ENCODE measurements around the gene STYX. TPM values are rescaled to one million over a fixed set of nuclear protein-coding genes. Genes with fewer than 3 reads are reported as not detected.

The STYX gene
- total RNA-seq, 1 donor from 2014 or later = 11.8 TPM

DNA sequence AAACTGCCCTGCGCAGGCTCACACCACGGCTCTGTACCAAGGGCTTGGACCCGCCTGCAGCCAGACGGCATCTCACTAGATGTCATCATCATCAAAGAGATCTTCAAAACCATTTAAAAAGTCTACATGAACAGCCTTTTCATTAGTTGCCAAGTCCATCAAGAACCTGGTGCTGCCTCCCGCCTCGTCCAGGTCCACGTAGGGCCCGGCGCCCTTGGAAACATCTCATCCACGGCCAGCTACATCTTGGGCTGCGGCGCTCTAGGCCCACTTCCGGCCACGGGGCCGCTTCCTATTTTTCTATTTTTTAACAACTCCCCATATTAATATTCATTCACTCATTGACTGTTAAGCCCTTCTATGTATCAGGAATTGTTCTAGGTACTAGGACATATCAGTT lies 68.9 kb downstream of the STYX start:
- Mint-ChIP-seq H3K27ac (ENCODE audit: unreplicated experiment) (no peak overlapping the region), H3K4me3 (no peak overlapping the region), H3K27me3 (ENCODE audit: low read depth) (no peaks in the 10 kb centered on the region), H3K36me3 (ENCODE audit: low read depth) (no peaks in the 10 kb centered on the region), H3K9me3 (peaks cover 3% of the 10 kb centered on the region), H3K4me1 (peaks cover 3% of the 10 kb centered on the region)
- TF ChIP-seq, protein P1, sequence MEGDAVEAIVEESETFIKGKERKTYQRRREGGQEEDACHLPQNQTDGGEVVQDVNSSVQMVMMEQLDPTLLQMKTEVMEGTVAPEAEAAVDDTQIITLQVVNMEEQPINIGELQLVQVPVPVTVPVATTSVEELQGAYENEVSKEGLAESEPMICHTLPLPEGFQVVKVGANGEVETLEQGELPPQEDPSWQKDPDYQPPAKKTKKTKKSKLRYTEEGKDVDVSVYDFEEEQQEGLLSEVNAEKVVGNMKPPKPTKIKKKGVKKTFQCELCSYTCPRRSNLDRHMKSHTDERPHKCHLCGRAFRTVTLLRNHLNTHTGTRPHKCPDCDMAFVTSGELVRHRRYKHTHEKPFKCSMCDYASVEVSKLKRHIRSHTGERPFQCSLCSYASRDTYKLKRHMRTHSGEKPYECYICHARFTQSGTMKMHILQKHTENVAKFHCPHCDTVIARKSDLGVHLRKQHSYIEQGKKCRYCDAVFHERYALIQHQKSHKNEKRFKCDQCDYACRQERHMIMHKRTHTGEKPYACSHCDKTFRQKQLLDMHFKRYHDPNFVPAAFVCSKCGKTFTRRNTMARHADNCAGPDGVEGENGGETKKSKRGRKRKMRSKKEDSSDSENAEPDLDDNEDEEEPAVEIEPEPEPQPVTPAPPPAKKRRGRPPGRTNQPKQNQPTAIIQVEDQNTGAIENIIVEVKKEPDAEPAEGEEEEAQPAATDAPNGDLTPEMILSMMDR (conservative IDR thresholded peaks at IDR 0.05) = no peak
- no peak for DNase-seq (ENCODE audit: low read depth, low spot score)

DNA sequence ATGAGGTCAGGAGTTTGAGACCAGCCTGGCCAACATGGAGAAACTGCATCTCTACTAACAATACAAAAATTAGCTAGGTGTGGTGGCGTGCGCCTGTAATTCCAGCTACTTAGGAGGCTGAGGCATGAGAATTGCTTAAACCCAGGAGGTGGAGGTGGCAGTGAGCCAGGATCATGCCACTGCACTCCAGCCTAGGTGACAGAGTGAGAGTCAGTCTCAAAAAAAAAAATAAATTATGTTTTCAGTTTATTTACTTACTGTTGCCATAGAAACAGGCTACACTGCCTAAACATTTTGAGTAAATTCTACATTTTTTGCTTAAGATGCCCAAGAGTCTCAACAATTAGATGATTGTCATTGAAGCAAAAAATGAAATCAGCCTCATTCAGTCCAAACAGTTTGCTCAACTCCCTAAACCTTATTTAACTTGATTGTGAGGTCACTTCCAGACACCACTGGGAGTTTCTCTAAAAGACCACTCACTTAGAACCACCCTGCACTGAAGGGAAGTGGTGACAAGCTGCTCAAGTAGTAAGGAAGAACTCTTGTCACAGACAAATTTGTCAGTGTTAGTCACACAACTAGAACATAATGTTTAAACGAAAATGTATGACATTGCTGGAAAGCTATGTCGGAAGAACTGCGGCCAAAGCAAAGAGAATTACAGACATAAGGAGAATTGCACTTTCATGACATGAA lies 71.2 kb downstream of the STYX start:
- Mint-ChIP-seq H3K36me3 (ENCODE audit: low read depth) (no peaks in the 10 kb centered on the region), H3K9me3 (no peaks in the 10 kb centered on the region), H3K27ac (ENCODE audit: unreplicated experiment) (no peak overlapping the region), H3K4me1 (peaks cover 3% of the 10 kb centered on the region), H3K27me3 (ENCODE audit: low read depth) (no peaks in the 10 kb centered on the region), H3K4me3 (no peak overlapping the region)
- no peak for DNase-seq (ENCODE audit: low read depth, low spot score)
- TF ChIP-seq, protein P1 (conservative IDR thresholded peaks at IDR 0.05) = no peak

DNA sequence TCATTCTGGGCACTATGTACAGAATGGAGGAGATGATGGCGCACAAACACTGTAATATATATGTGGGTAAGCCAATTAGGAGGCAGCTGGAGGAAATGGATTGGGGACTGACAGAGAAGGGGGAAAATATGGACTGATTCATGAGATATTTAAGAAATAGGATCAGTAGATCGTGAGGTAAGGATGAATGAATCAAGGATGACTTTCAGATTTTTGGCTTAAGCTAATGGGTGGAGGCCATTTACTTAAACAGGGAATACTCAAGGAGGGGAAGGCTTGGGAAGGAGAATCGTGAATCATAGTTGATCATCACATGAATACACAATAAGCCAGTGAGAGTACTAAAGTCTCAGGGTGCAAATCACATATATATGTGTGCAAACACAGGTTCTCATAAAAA lies 72.6 kb downstream of the STYX start:
- Mint-ChIP-seq H3K27ac (ENCODE audit: unreplicated experiment) (peak overlapping the region; percentile 2), H3K36me3 (ENCODE audit: low read depth) (no peaks in the 10 kb centered on the region), H3K9me3 (no peaks in the 10 kb centered on the region), H3K4me1 (peaks cover 3% of the 10 kb centered on the region), H3K27me3 (ENCODE audit: low read depth) (no peaks in the 10 kb centered on the region), H3K4me3 (no peak overlapping the region)
- DNase-seq (ENCODE audit: low read depth, low spot score) = no peak
- TF ChIP-seq, protein P1 (conservative IDR thresholded peaks at IDR 0.05) = no peak

DNA sequence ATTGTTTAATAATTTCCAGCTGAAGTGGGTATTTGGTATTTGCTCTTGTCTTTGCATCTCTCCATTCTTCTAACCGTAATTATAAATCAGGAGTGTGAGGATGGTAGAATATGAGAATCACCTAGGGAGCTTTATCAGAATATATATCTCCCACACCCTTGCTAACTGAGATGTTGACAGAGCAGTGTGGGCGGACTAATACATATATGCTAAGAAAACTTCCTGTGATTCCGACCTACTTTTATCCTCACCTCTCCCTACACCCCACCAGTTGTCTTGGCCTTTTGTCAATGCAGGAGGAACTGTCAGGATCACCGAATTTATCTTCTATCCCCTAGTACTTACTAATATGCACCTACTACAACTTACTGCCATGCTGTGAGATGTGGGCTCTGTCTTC lies 76.1 kb downstream of the STYX start:
- peaks cover 3% of the 10 kb centered on the region for H3K4me1 Mint-ChIP-seq
- no peak overlapping the region for H3K4me3 Mint-ChIP-seq

DNA sequence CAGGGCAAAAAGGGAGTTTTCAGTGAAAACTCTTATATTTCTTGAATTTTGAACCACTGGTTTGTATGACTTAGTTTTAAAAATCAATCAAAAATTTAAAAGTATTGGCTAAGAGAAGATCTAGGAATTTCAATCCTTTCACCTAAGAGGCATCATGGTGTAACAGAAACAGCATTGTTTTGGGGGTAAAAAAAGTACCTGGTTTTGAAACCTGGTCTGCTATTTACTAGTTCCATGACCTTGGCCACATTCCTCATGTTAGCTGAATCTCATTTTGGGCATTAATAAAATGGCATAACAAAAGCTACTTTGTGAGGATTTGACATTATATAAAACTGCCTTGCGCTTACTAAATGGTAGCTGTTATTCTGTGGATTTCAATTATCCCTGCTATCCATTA lies 78.1 kb downstream of the STYX start:
- Mint-ChIP-seq H3K4me3 (no peak overlapping the region), H3K4me1 (peaks cover 3% of the 10 kb centered on the region), H3K36me3 (ENCODE audit: low read depth) (no peaks in the 10 kb centered on the region), H3K27me3 (ENCODE audit: low read depth) (no peaks in the 10 kb centered on the region), H3K27ac (ENCODE audit: unreplicated experiment) (no peak overlapping the region), H3K9me3 (no peaks in the 10 kb centered on the region)
- TF ChIP-seq, protein P1 (conservative IDR thresholded peaks at IDR 0.05) = no peak
- DNase-seq (ENCODE audit: low read depth, low spot score) = no peak

More for the DNA sequence above, 76.1 kb downstream of the STYX start:
- Mint-ChIP-seq H3K36me3 (ENCODE audit: low read depth) (no peaks in the 10 kb centered on the region), H3K9me3 (no peaks in the 10 kb centered on the region), H3K27me3 (ENCODE audit: low read depth) (no peaks in the 10 kb centered on the region), H3K27ac (ENCODE audit: unreplicated experiment) (no peak overlapping the region)
- TF ChIP-seq, protein P1 (conservative IDR thresholded peaks at IDR 0.05) = no peak
- DNase-seq (ENCODE audit: low read depth, low spot score) = no peak

Data from neural crest cell (in vitro differentiated cells).